ENCODE data around the gene SNX10. TPM values are rescaled to one million over a fixed set of nuclear protein-coding genes. Genes with fewer than 3 reads are reported as not detected.

SNX10 gene
- polyA plus RNA-seq, 1 donor (not counting 4 experiments of a cell fraction or from before 2014, with no cell fraction given), result 7.0 TPM

- Histone ChIP-seq H3K9ac (ENCODE audit: control insufficient read depth, extremely low read depth, insufficient read depth, low read length) (no peak overlapping the region), H4K20me1 (ENCODE audit: control insufficient read depth, extremely low read depth, insufficient read depth, low read length) (no peaks in the 10 kb centered on the region), H3K4me2 (ENCODE audit: control insufficient read depth, extremely low read depth, insufficient read depth, low read depth, low read length) (no peak overlapping the region), H3K36me3 (ENCODE audit: control insufficient read depth in 2 of 2, extremely low read depth in 1 of 2, insufficient read depth in 2 of 2, low read length in 2 of 2) (no peaks in the 10 kb centered on the region), H3K27me3 (ENCODE audit: control insufficient read depth, extremely low read depth, insufficient read depth, low read length) (no peaks in the 10 kb centered on the region), H2AFZ (ENCODE audit: control insufficient read depth, low read length) (no peak overlapping the region), H3K4me1 (ENCODE audit: control insufficient read depth, extremely low read depth, insufficient read depth, low read length) (no peaks in the 10 kb centered on the region), H3K9me3 (ENCODE audit: control insufficient read depth, low read depth, low read length) (no peaks in the 10 kb centered on the region), H3K4me3 (ENCODE audit: control insufficient read depth in 2 of 3, extremely low read depth in 1 of 3, insufficient read depth in 2 of 3, low read depth in 1 of 3, low read length in 3 of 3) (no peak overlapping the region), H3K27ac (ENCODE audit: control insufficient read depth, insufficient read depth, low read length) (no peak overlapping the region), H3K79me2 (ENCODE audit: control insufficient read depth, insufficient read depth, low read length) (no peaks in the 10 kb centered on the region), H3K9me1 (ENCODE audit: control insufficient read depth, extremely low read depth, insufficient read depth, low read length) (no peaks in the 10 kb centered on the region)
- TF ChIP-seq, protein P1, sequence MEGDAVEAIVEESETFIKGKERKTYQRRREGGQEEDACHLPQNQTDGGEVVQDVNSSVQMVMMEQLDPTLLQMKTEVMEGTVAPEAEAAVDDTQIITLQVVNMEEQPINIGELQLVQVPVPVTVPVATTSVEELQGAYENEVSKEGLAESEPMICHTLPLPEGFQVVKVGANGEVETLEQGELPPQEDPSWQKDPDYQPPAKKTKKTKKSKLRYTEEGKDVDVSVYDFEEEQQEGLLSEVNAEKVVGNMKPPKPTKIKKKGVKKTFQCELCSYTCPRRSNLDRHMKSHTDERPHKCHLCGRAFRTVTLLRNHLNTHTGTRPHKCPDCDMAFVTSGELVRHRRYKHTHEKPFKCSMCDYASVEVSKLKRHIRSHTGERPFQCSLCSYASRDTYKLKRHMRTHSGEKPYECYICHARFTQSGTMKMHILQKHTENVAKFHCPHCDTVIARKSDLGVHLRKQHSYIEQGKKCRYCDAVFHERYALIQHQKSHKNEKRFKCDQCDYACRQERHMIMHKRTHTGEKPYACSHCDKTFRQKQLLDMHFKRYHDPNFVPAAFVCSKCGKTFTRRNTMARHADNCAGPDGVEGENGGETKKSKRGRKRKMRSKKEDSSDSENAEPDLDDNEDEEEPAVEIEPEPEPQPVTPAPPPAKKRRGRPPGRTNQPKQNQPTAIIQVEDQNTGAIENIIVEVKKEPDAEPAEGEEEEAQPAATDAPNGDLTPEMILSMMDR (optimal IDR thresholded peaks at IDR 0.05 in 1 of 3, IDR thresholded peaks at IDR 0.05 in 1 of 3, conservative IDR thresholded peaks at IDR 0.05 in 1 of 3; ENCODE audit: extremely low read depth in 1 of 3, insufficient read depth in 2 of 3, low read length in 3 of 3), result no peak
- TF ChIP-seq EZH2 (IDR thresholded peaks at IDR 0.05; ENCODE audit: low read length), result no peak
- dilution Hi-C loops (cut with MboI; ENCODE audit: extremely low pct_ligation_motif_present, low sequenced_read_pairs), result no loop called here
- DNase-seq (ENCODE audit: low read depth, low spot score) (no peak), FAIRE-seq (no peak)
Observed at GRCh38 chr7:26305090-26305868, 13.6 kb downstream of the SNX10 start.

GRCh38 chr7:26305869-26306665 lies 14.4 kb downstream of the SNX10 start:
- H3K9me3 ChIP-seq (ENCODE audit: control insufficient read depth, low read depth, low read length), result no peaks in the 10 kb centered on the region
- no peak overlapping the region for H3K4me3 ChIP-seq (ENCODE audit: control insufficient read depth in 2 of 3, extremely low read depth in 1 of 3, insufficient read depth in 2 of 3, low read depth in 1 of 3, low read length in 3 of 3)
- H3K27ac ChIP-seq (ENCODE audit: control insufficient read depth, insufficient read depth, low read length), result no peak overlapping the region
- H3K9ac ChIP-seq (ENCODE audit: control insufficient read depth, extremely low read depth, insufficient read depth, low read length), result no peak overlapping the region
- H3K79me2 ChIP-seq (ENCODE audit: control insufficient read depth, insufficient read depth, low read length), result no peaks in the 10 kb centered on the region
- dilution Hi-C loops (cut with MboI; ENCODE audit: extremely low pct_ligation_motif_present, low sequenced_read_pairs), result no loop called here
- no peak for FAIRE-seq
- H3K27me3 ChIP-seq (ENCODE audit: control insufficient read depth, extremely low read depth, insufficient read depth, low read length), result no peaks in the 10 kb centered on the region
- TF ChIP-seq EZH2 (IDR thresholded peaks at IDR 0.05; ENCODE audit: low read length), result no peak
- TF ChIP-seq, protein P1 (optimal IDR thresholded peaks at IDR 0.05 in 1 of 3, IDR thresholded peaks at IDR 0.05 in 1 of 3, conservative IDR thresholded peaks at IDR 0.05 in 1 of 3; ENCODE audit: extremely low read depth in 1 of 3, insufficient read depth in 2 of 3, low read length in 3 of 3), result no peak
- no peaks in the 10 kb centered on the region for H3K36me3 ChIP-seq (ENCODE audit: control insufficient read depth in 2 of 2, extremely low read depth in 1 of 2, insufficient read depth in 2 of 2, low read length in 2 of 2)
- no peak overlapping the region for H3K4me2 ChIP-seq (ENCODE audit: control insufficient read depth, extremely low read depth, insufficient read depth, low read depth, low read length)
- no peaks in the 10 kb centered on the region for H3K9me1 ChIP-seq (ENCODE audit: control insufficient read depth, extremely low read depth, insufficient read depth, low read length)
- no peaks in the 10 kb centered on the region for H4K20me1 ChIP-seq (ENCODE audit: control insufficient read depth, extremely low read depth, insufficient read depth, low read length)
- no peak overlapping the region for H2AFZ ChIP-seq (ENCODE audit: control insufficient read depth, low read length)
- H3K4me1 ChIP-seq (ENCODE audit: control insufficient read depth, extremely low read depth, insufficient read depth, low read length), result no peaks in the 10 kb centered on the region
- DNase-seq (ENCODE audit: low read depth, low spot score), result no peak

Data from keratinocyte (primary cell).